Activated naive CD8-positive, alpha-beta T cell treated with anti-CD3 and anti-CD28 coated beads for 36 hours (primary cell): ENCODE data around the gene CEP128. TPM values are rescaled to one million over a fixed set of nuclear protein-coding genes. Genes with fewer than 3 reads are reported as not detected.

Source experiments
- DNase-seq: peaks from one replicate; pipeline ENCODE4 v3.0.0; 2021
- H3K27ac Mint-ChIP-seq: one replicate; pipeline ENCODE4 v1.8.0; 2022; ENCODE audit warnings: mild to moderate bottlenecking, moderate library complexity, mixed read lengths
- H3K27me3 Mint-ChIP-seq: one replicate; pipeline ENCODE4 v1.8.0; 2022; ENCODE audit warnings: mild to moderate bottlenecking, mixed read lengths
- H3K36me3 Mint-ChIP-seq: one replicate; pipeline ENCODE4 v1.8.0; 2021; ENCODE audit warnings: mild to moderate bottlenecking, mixed read lengths
- H3K4me1 Mint-ChIP-seq: one replicate; pipeline ENCODE4 v1.8.0; 2021; ENCODE audit warnings: mixed read lengths
- H3K4me3 Mint-ChIP-seq: one replicate; pipeline ENCODE4 v1.8.0; 2022; ENCODE audit warnings: mild to moderate bottlenecking, moderate library complexity, mixed read lengths
- H3K9me3 Mint-ChIP-seq: one replicate; pipeline ENCODE4 v1.8.0; 2022; ENCODE audit warnings: mixed read lengths
- total RNA-seq, 2 experiments: library from RNA; stranded (reverse); gene quantifications; one replicate each; pipeline ENCODE4 v1.2.3, GENCODE V29; 2021

Gene CEP128
- total RNA-seq, 2 experiments from 2014 or later, result 21.5 to 22.6 TPM

GRCh38 chr14:80872645-80873044, 68.9 kb downstream of the CEP128 start:
- no peaks in the 10 kb centered on the region for H3K27me3 Mint-ChIP-seq
- peaks cover 27% of the 10 kb centered on the region for H3K9me3 Mint-ChIP-seq
- no peak for DNase-seq
- no peak overlapping the region for H3K27ac Mint-ChIP-seq
- no peaks in the 10 kb centered on the region for H3K4me1 Mint-ChIP-seq
- peaks cover 43% of the 10 kb centered on the region for H3K36me3 Mint-ChIP-seq
- no peak overlapping the region for H3K4me3 Mint-ChIP-seq

- no peak overlapping the region for H3K4me3 Mint-ChIP-seq
- H3K4me1 Mint-ChIP-seq, result no peaks in the 10 kb centered on the region
- H3K27me3 Mint-ChIP-seq, result no peaks in the 10 kb centered on the region
- peaks cover 44% of the 10 kb centered on the region for H3K36me3 Mint-ChIP-seq
- DNase-seq, result no peak
- peaks cover 32% of the 10 kb centered on the region for H3K9me3 Mint-ChIP-seq
- no peak overlapping the region for H3K27ac Mint-ChIP-seq
Measured at GRCh38 chr14:80868260-80868659, 73.3 kb downstream of the CEP128 start.

GRCh38 chr14:80867798-80868197, 73.7 kb downstream of the CEP128 start:
- H3K4me3 Mint-ChIP-seq, result no peak overlapping the region
- H3K9me3 Mint-ChIP-seq, result peaks cover 32% of the 10 kb centered on the region
- no peaks in the 10 kb centered on the region for H3K27me3 Mint-ChIP-seq
- no peaks in the 10 kb centered on the region for H3K4me1 Mint-ChIP-seq
- H3K36me3 Mint-ChIP-seq, result peaks cover 44% of the 10 kb centered on the region
- no peak overlapping the region for H3K27ac Mint-ChIP-seq
- no peak for DNase-seq

- peaks cover 43% of the 10 kb centered on the region for H3K36me3 Mint-ChIP-seq
- peaks cover 30% of the 10 kb centered on the region for H3K9me3 Mint-ChIP-seq
- no peaks in the 10 kb centered on the region for H3K4me1 Mint-ChIP-seq
- H3K4me3 Mint-ChIP-seq, result no peak overlapping the region
- DNase-seq, result no peak
- no peaks in the 10 kb centered on the region for H3K27me3 Mint-ChIP-seq
- H3K27ac Mint-ChIP-seq, result no peak overlapping the region
Measured at GRCh38 chr14:80867091-80867490, 74.4 kb downstream of the CEP128 start.

GRCh38 chr14:80865565-80865964, 76.0 kb downstream of the CEP128 start:
- H3K27me3 Mint-ChIP-seq, result no peaks in the 10 kb centered on the region
- peaks cover 29% of the 10 kb centered on the region for H3K9me3 Mint-ChIP-seq
- H3K36me3 Mint-ChIP-seq, result peaks cover 35% of the 10 kb centered on the region
- H3K27ac Mint-ChIP-seq, result no peak overlapping the region
- H3K4me1 Mint-ChIP-seq, result no peaks in the 10 kb centered on the region
- no peak overlapping the region for H3K4me3 Mint-ChIP-seq
- DNase-seq, result no peak

- Mint-ChIP-seq H3K4me3 (no peak overlapping the region), H3K27me3 (no peaks in the 10 kb centered on the region), H3K36me3 (peaks cover 18% of the 10 kb centered on the region), H3K9me3 (peaks cover 10% of the 10 kb centered on the region), H3K27ac (no peak overlapping the region), H3K4me1 (no peaks in the 10 kb centered on the region)
- no peak for DNase-seq
Measured at GRCh38 chr14:80862983-80863382, 78.6 kb downstream of the CEP128 start.

GRCh38 chr14:80862541-80862940, 79.0 kb downstream of the CEP128 start:
- H3K4me3 Mint-ChIP-seq, result no peak overlapping the region
- H3K4me1 Mint-ChIP-seq, result no peaks in the 10 kb centered on the region
- no peak for DNase-seq
- H3K27ac Mint-ChIP-seq, result no peak overlapping the region
- H3K36me3 Mint-ChIP-seq, result peaks cover 17% of the 10 kb centered on the region
- peaks cover 6% of the 10 kb centered on the region for H3K9me3 Mint-ChIP-seq
- no peaks in the 10 kb centered on the region for H3K27me3 Mint-ChIP-seq

GRCh38 chr14:80850197-80850814, 91.2 kb downstream of the CEP128 start:
- Mint-ChIP-seq H3K36me3 (no peaks in the 10 kb centered on the region), H3K27ac (no peak overlapping the region), H3K4me3 (no peak overlapping the region), H3K9me3 (no peaks in the 10 kb centered on the region), H3K27me3 (no peaks in the 10 kb centered on the region), H3K4me1 (no peaks in the 10 kb centered on the region)
- DNase-seq, result no peak

- Mint-ChIP-seq H3K27ac (no peak overlapping the region), H3K4me3 (no peak overlapping the region), H3K27me3 (no peaks in the 10 kb centered on the region), H3K36me3 (no peaks in the 10 kb centered on the region), H3K4me1 (no peaks in the 10 kb centered on the region), H3K9me3 (no peaks in the 10 kb centered on the region)
- no peak for DNase-seq
Measured at GRCh38 chr14:80847070-80847469, 94.5 kb downstream of the CEP128 start.

GRCh38 chr14:80845856-80846255, 95.7 kb downstream of the CEP128 start:
- Mint-ChIP-seq H3K27ac (no peak overlapping the region), H3K4me1 (no peaks in the 10 kb centered on the region), H3K4me3 (no peak overlapping the region), H3K27me3 (no peaks in the 10 kb centered on the region), H3K9me3 (no peaks in the 10 kb centered on the region), H3K36me3 (no peaks in the 10 kb centered on the region)
- DNase-seq, result no peak

- no peak overlapping the region for H3K4me3 Mint-ChIP-seq
- no peaks in the 10 kb centered on the region for H3K36me3 Mint-ChIP-seq
- H3K27ac Mint-ChIP-seq, result no peak overlapping the region
- no peaks in the 10 kb centered on the region for H3K27me3 Mint-ChIP-seq
- H3K9me3 Mint-ChIP-seq, result no peaks in the 10 kb centered on the region
- no peaks in the 10 kb centered on the region for H3K4me1 Mint-ChIP-seq
- DNase-seq, result no peak
Measured at GRCh38 chr14:80844872-80845271, 96.7 kb downstream of the CEP128 start.

- Mint-ChIP-seq H3K36me3 (peaks cover 4% of the 10 kb centered on the region), H3K4me3 (no peak overlapping the region), H3K27ac (no peak overlapping the region), H3K9me3 (no peaks in the 10 kb centered on the region), H3K27me3 (no peaks in the 10 kb centered on the region), H3K4me1 (no peaks in the 10 kb centered on the region)
- DNase-seq, result no peak
Measured at GRCh38 chr14:80839743-80840142, 101.8 kb downstream of the CEP128 start.

GRCh38 chr14:80809663-80810062, 131.9 kb downstream of the CEP128 start:
- H3K9me3 Mint-ChIP-seq, result peaks cover 26% of the 10 kb centered on the region
- no peak overlapping the region for H3K27ac Mint-ChIP-seq
- no peak overlapping the region for H3K4me3 Mint-ChIP-seq
- H3K27me3 Mint-ChIP-seq, result no peaks in the 10 kb centered on the region
- peaks cover 27% of the 10 kb centered on the region for H3K36me3 Mint-ChIP-seq
- H3K4me1 Mint-ChIP-seq, result no peaks in the 10 kb centered on the region
- DNase-seq, result no peak

GRCh38 chr14:80805136-80805535, 136.4 kb downstream of the CEP128 start:
- no peaks in the 10 kb centered on the region for H3K27me3 Mint-ChIP-seq
- no peaks in the 10 kb centered on the region for H3K4me1 Mint-ChIP-seq
- no peak overlapping the region for H3K27ac Mint-ChIP-seq
- H3K9me3 Mint-ChIP-seq, result peaks cover 22% of the 10 kb centered on the region
- H3K36me3 Mint-ChIP-seq, result peaks cover 30% of the 10 kb centered on the region
- DNase-seq, result no peak
- H3K4me3 Mint-ChIP-seq, result no peak overlapping the region

- Mint-ChIP-seq H3K9me3 (peaks cover 14% of the 10 kb centered on the region), H3K36me3 (peaks cover 26% of the 10 kb centered on the region), H3K4me1 (no peaks in the 10 kb centered on the region), H3K4me3 (no peak overlapping the region), H3K27ac (no peak overlapping the region), H3K27me3 (no peaks in the 10 kb centered on the region)
- no peak for DNase-seq
Measured at GRCh38 chr14:80798878-80799277, 142.7 kb downstream of the CEP128 start.

- DNase-seq, result no peak
- peaks cover 14% of the 10 kb centered on the region for H3K9me3 Mint-ChIP-seq
- no peak overlapping the region for H3K27ac Mint-ChIP-seq
- H3K4me1 Mint-ChIP-seq, result no peaks in the 10 kb centered on the region
- H3K36me3 Mint-ChIP-seq, result peaks cover 26% of the 10 kb centered on the region
- H3K4me3 Mint-ChIP-seq, result no peak overlapping the region
- H3K27me3 Mint-ChIP-seq, result no peaks in the 10 kb centered on the region
Measured at GRCh38 chr14:80798211-80798610, 143.3 kb downstream of the CEP128 start.
